GM18507 (cell line): ENCODE data around the gene LAMTOR2.
"Not testable (repeated sequence)": the region's sequence is repeated elsewhere in the genome, so short reads cannot be mapped to it uniquely, and the experiment has no call there.

ENCODE experiments used
- DNase-seq: peaks from one replicate; pipeline ENCODE4 v3.0.0; 2011; ENCODE audit warnings: low read depth; ENCODE audit not compliant: insufficient read length; ENCODE audit errors: extremely low spot score
- FAIRE-seq: peaks from 2 replicates; lab custom pipeline; 2011; peaks lifted over from hg19 to GRCh38; lab: Jason Lieb, UNC

Gene LAMTOR2

GRCh38 chr1:156050376-156050775 lies 4.2 kb upstream of the LAMTOR2 start:
- DNase-seq = no peak
- FAIRE-seq = no peak

GRCh38 chr1:156051011-156051725 lies 3.4 kb upstream of the LAMTOR2 start:
- DNase-seq = no peak
- no peak for FAIRE-seq

- DNase-seq (peak; percentile 58), FAIRE-seq (peak; percentile 35)
Observed at GRCh38 chr1:156052862-156053767, 1.5 kb upstream of the LAMTOR2 start.

GRCh38 chr1:156053768-156054499 lies 648 bp upstream of the LAMTOR2 start, which contains the start of gene UBQLN4:
Gene UBQLN4, minus strand, starts transcription at chr1:156053798. Its CDS starts 97 bp downstream, at chr1:156053701.
- DNase-seq = peak; percentile 80
- FAIRE-seq = no peak

- DNase-seq = no peak
- FAIRE-seq = no peak
Observed at GRCh38 chr1:156055281-156056048, 883 bp downstream of the LAMTOR2 start.

GRCh38 chr1:156056326-156056849 lies 1.8 kb downstream of the LAMTOR2 start:
- FAIRE-seq = no peak
- DNase-seq = no peak

- DNase-seq (no peak), FAIRE-seq (no peak)
Observed at GRCh38 chr1:156060937-156061636, 6.5 kb downstream of the LAMTOR2 start, which contains the start of gene RAB25. Gene RAB25, plus strand, starts transcription at chr1:156061160. Its CDS starts 241 bp downstream, at chr1:156061401.

GRCh38 chr1:156062189-156062588 lies 7.6 kb downstream of the LAMTOR2 start:
- no peak for FAIRE-seq
- no peak for DNase-seq

GRCh38 chr1:156063997-156064285 lies 9.4 kb downstream of the LAMTOR2 start:
- FAIRE-seq = no peak
- no peak for DNase-seq

GRCh38 chr1:156064615-156065014 lies 10.0 kb downstream of the LAMTOR2 start:
- DNase-seq (no peak), FAIRE-seq (no peak)

- DNase-seq (no peak), FAIRE-seq (peak; percentile 63)
Observed at GRCh38 chr1:156065212-156065611, 10.6 kb downstream of the LAMTOR2 start.

- no peak for DNase-seq
- FAIRE-seq = no peak
Observed at GRCh38 chr1:156065871-156066270, 11.3 kb downstream of the LAMTOR2 start.

GRCh38 chr1:156067262-156067661 lies 12.7 kb downstream of the LAMTOR2 start:
- FAIRE-seq = no peak
- no peak for DNase-seq

GRCh38 chr1:156069490-156070455 lies 15.2 kb downstream of the LAMTOR2 start:
- FAIRE-seq (no peak), DNase-seq (no peak)

- DNase-seq (no peak), FAIRE-seq (no peak)
Observed at GRCh38 chr1:156070548-156070947, 16.0 kb downstream of the LAMTOR2 start.

GRCh38 chr1:156071332-156071816 lies 16.8 kb downstream of the LAMTOR2 start:
- not testable (repeated sequence) for FAIRE-seq, DNase-seq

GRCh38 chr1:156072251-156072650 lies 17.7 kb downstream of the LAMTOR2 start:
- DNase-seq = no peak
- no peak for FAIRE-seq
